PC-9 (cell line): ENCODE data around the gene IFT57.

Source experiments
- CTCF ChIP-seq: fragments of 200-600 bp; sonication (generic); conservative IDR thresholded peaks from 2 replicates; pipeline ENCODE4 v1.6.1; 2017; ENCODE audit warnings: mixed run types, antibody characterized with exemption, mild to moderate bottlenecking, moderate library complexity
- EZH2 ChIP-seq: fragments of 200-600 bp; sonication (generic); IDR thresholded peaks from 2 replicates; pipeline ENCODE4 v1.8.0; 2017; ENCODE audit warnings: antibody characterized with exemption, low read depth

- TF ChIP-seq CTCF (no peak), EZH2 (no peak)
Observed at GRCh38 chr3:108219336-108219735, 2.9 kb downstream of the IFT57 start.
